ENCODE data around the gene CYP27A1. TPM values are rescaled to one million over a fixed set of nuclear protein-coding genes. Genes with fewer than 3 reads are reported as not detected.
"Not testable (repeated sequence)": the region's sequence is repeated elsewhere in the genome, so short reads cannot be mapped to it uniquely, and the experiment has no call there.

The CYP27A1 gene
- total RNA-seq, 1 donor from 2014 or later, result 6.7 TPM

DNA sequence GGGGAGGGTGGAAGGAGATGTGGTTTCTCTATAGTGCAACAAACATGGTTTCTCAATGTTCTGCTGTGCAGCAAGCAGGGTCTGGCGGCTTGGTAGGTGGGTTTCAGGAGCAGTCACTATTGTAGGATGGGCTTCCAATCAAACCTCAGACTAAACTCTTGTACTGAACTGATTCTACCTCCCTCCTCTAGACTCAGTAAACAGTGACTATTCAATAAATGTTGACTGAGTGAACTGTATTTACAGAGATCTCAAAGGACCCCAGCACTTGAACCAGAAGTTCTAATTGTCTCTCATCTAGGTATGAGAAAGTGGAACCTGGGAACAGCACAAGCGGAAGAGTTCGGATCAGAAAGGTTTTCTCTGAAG is 26.8 kb upstream of the CYP27A1 start:
- Histone ChIP-seq H3K36me3 (peaks cover 56% of the 10 kb centered on the region), H3K27ac (replicated peaks) (no peak overlapping the region), H3K9me3 (replicated peaks) (no peaks in the 10 kb centered on the region), H3K27me3 (ENCODE audit: low read depth) (no peaks in the 10 kb centered on the region), H3K4me3 (no peak overlapping the region), H3K4me1 (no peaks in the 10 kb centered on the region)
- DNase-seq, result no peak
- TF ChIP-seq, protein P1, sequence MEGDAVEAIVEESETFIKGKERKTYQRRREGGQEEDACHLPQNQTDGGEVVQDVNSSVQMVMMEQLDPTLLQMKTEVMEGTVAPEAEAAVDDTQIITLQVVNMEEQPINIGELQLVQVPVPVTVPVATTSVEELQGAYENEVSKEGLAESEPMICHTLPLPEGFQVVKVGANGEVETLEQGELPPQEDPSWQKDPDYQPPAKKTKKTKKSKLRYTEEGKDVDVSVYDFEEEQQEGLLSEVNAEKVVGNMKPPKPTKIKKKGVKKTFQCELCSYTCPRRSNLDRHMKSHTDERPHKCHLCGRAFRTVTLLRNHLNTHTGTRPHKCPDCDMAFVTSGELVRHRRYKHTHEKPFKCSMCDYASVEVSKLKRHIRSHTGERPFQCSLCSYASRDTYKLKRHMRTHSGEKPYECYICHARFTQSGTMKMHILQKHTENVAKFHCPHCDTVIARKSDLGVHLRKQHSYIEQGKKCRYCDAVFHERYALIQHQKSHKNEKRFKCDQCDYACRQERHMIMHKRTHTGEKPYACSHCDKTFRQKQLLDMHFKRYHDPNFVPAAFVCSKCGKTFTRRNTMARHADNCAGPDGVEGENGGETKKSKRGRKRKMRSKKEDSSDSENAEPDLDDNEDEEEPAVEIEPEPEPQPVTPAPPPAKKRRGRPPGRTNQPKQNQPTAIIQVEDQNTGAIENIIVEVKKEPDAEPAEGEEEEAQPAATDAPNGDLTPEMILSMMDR (IDR thresholded peaks at IDR 0.05; ENCODE audit: borderline replicate concordance), result no peak
- intact Hi-C loops (cut with micrococcal nuclease), result no loop called here

DNA sequence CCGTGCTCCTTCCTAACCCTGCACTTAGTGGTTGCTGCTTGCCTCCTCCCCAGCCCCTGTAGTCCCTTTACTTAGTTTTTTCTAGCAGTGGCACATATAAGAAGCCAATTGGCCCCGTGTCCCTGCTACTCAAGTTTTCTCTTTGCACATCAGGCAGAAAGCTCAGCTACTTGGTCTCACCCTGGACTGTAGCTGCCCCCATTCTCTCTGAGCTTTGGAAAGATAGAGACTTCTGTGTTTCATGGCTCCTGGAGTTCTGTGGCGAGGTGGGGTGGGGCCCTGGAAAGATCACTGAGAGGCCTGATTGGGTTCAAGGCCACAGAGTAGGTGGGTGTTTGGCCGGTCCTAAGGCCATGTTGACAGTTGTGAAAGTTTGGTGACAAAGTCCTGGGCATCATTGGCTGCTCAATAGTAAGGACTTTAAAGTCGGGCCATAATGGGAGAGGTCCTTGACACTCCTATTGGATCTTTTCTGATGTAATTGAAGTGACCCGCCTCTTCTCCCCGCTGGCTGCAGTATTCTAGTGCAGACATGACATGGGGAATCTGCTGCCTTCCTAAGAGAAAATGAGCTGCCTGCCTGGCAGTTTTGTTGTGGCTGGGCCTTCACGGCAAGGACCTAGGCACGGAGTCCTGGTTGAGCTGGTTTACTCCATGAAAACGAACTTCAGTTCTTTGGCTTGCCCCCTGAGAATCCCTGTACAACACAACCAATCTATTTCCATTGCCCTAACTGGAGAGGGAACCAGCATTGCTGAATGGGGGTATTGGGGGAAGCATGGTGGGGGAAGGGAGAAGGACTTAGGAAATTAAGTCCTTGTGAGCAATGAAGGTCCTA is 26.2 kb upstream of the CYP27A1 start:
- intact Hi-C loops (cut with micrococcal nuclease), result no loop called here
- H3K4me1 ChIP-seq, result no peaks in the 10 kb centered on the region
- no peaks in the 10 kb centered on the region for H3K27me3 ChIP-seq (ENCODE audit: low read depth)
- no peak overlapping the region for H3K4me3 ChIP-seq
- no peaks in the 10 kb centered on the region for H3K9me3 ChIP-seq (replicated peaks)
- no peak overlapping the region for H3K27ac ChIP-seq (replicated peaks)
- peaks cover 50% of the 10 kb centered on the region for H3K36me3 ChIP-seq
- no peak for DNase-seq
- TF ChIP-seq, protein P1 (IDR thresholded peaks at IDR 0.05; ENCODE audit: borderline replicate concordance), result no peak

DNA sequence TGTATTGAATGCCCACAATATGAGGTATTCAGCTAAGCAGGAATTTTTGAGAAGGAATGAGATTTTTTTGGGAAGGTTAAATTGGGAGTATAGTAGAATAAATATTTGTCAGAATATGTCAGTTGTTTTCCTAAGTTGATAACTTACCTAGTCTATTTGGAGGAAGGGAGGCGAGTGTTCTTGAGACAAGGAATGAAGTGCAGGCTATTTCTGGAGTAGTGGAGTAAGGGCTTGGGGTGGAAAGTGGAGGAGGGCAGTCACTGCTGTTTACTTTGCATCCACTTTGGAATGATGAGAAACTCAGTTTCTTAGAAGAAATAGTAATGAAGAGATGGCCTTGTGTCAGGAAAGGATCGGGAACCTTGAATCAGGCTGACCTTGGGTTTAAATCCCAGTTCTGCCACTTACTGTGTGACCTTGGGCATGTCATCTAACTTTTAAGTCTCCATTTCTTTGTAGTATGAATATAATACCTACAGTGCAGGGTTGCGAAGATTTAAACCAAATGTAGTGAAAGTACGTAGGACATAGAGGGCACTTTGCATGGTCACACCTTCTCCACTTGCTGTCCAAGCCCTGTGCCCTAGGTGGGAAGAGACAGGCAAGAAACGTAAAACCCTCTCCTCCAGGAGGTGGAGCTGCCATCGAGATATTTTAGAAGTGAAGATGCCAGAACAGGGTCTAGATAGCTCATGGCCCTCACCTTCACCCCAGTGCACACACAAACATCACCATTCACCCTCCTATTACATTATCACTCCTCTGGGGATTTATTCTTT is 25.2 kb upstream of the CYP27A1 start:
- Histone ChIP-seq H3K36me3 (peaks cover 40% of the 10 kb centered on the region), H3K27ac (replicated peaks) (no peak overlapping the region), H3K27me3 (ENCODE audit: low read depth) (no peaks in the 10 kb centered on the region), H3K4me3 (no peak overlapping the region), H3K4me1 (no peaks in the 10 kb centered on the region), H3K9me3 (replicated peaks) (no peaks in the 10 kb centered on the region)
- TF ChIP-seq, protein P1 (IDR thresholded peaks at IDR 0.05; ENCODE audit: borderline replicate concordance), result no peak
- no peak for DNase-seq
- intact Hi-C loops (cut with micrococcal nuclease), result no loop called here

DNA sequence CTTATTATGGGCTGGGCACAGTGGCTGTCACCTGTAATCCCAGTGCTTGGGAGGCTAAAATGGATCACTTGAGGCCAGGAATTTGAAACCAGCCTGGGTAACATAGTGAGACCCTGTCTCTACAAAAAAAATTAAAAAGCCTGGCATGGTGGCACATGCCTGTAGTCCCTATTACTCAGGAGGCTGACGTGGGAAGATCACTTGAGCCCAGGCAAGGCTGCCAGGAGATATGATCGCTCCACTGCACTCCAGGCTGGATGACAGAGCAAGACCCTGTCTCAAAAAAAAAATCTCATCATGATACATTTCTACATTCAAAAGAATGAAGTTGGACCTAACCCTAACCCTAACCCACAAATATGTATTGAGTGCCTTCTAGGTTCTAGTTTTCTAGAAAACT is 20.2 kb upstream of the CYP27A1 start:
- H3K27me3 ChIP-seq (ENCODE audit: low read depth), result no peaks in the 10 kb centered on the region
- H3K4me3 ChIP-seq, result no peak overlapping the region
- TF ChIP-seq, protein P1 (IDR thresholded peaks at IDR 0.05; ENCODE audit: borderline replicate concordance), result no peak
- intact Hi-C loops (cut with micrococcal nuclease), result no loop called here
- H3K4me1 ChIP-seq, result no peaks in the 10 kb centered on the region
- no peak overlapping the region for H3K27ac ChIP-seq (replicated peaks)
- no peak for DNase-seq
- no peaks in the 10 kb centered on the region for H3K36me3 ChIP-seq
- no peaks in the 10 kb centered on the region for H3K9me3 ChIP-seq (replicated peaks)

DNA sequence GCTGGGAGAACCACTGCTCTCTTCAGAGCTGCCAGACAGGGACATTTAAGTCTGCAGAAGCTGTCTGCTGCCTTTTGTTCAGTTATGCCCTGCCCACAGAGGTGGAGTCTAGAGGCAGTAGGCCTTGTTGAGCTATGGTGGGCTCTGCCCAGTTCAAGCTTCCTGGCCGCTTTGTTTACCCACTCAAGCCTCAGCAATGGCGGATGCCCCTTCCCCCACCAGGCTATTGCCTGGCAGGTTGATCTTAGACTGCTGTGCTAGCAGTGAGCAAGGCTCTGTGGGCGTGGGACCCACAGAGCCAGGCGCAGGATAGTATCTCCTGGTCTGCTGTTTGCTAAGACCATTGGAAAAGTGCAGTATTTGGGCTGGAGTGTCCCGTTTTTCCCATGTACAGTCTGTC is 9.2 kb upstream of the CYP27A1 start:
- intact Hi-C loops (cut with micrococcal nuclease); H3K27ac ChIP-seq (replicated peaks); H3K4me1 ChIP-seq; DNase-seq; H3K27me3 ChIP-seq (ENCODE audit: low read depth); H3K4me3 ChIP-seq; H3K36me3 ChIP-seq: not testable (repeated sequence)
- H3K9me3 ChIP-seq (replicated peaks), result peaks cover 12% of the 10 kb centered on the region

DNA sequence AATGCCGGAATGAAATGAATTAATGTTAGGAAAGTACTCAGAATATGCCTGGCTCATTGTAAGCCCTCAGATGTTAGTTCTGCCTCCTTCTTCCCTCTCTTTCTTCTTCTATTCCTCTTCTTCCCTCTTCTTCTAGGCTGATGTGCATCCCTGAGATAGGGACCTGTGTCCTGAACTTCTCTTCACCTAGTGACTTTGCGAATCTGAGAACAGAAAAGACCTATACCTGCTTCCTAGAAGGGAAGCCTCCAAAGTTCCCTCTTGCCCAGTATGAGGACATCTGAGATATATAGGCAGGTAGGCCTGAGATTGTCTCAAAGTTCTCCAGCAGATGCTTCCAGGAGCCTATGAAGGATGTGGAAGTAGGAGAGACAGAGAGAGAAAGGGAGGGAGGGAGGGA is 8.1 kb upstream of the CYP27A1 start:
- intact Hi-C loops (cut with micrococcal nuclease), result no loop called here
- TF ChIP-seq, protein P1 (IDR thresholded peaks at IDR 0.05; ENCODE audit: borderline replicate concordance), result no peak
- H3K27ac ChIP-seq (replicated peaks), result no peak overlapping the region
- no peak overlapping the region for H3K4me3 ChIP-seq
- H3K9me3 ChIP-seq (replicated peaks), result peaks cover 12% of the 10 kb centered on the region
- H3K27me3 ChIP-seq (ENCODE audit: low read depth), result no peaks in the 10 kb centered on the region
- DNase-seq, result no peak
- no peaks in the 10 kb centered on the region for H3K36me3 ChIP-seq
- H3K4me1 ChIP-seq, result no peaks in the 10 kb centered on the region
